ENCODE results near the gene RRP12. TPM values are rescaled to one million over a fixed set of nuclear protein-coding genes. Genes with fewer than 3 reads are reported as not detected.
A peak's percentile ranks its signal among the peaks of the same experiment; 100 is the strongest.

RRP12 gene
- total and polyA plus RNA-seq, 3 experiments from 2014 or later, result 11.6 to 111 (median 102) TPM

GRCh38 chr10:97384641-97385040 lies 16.5 kb downstream of the RRP12 start:
- H3K4me3 Mint-ChIP-seq, result no peak overlapping the region
- POLR2A ChIA-PET, result no interaction called here

DNA sequence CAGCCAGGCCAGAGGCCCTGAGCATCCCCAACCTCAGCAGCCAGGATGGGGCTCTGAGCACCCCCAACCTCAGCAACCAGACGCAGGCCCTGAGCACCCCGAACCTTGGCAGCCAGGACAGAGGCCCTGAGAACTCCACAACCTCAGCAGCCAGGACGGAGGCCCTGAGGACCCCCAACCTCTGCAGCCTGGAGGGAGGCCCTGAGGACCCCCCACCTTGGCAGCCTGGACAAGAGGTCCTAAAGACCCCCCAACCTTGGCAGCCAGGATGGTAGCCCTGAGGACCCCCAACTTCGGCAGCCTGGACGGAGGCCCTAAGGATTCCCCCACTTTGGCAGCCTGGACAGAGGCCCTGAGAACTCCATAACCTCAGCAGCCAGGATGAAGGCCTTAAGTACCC lies 17.0 kb downstream of the RRP12 start:
- no peak overlapping the region for H3K27ac Mint-ChIP-seq
- H3K9me3 Mint-ChIP-seq, result no peaks in the 10 kb centered on the region
- DNase-seq, result no peak
- POLR2A ChIA-PET, result no interaction called here
- Histone ChIP-seq H3K36me3 (ENCODE audit: insufficient read depth, low read length) (no peaks in the 10 kb centered on the region), H3K27ac (ENCODE audit: low read depth, low read length) (no peak overlapping the region), H3K27me3 (ENCODE audit: insufficient read depth, low read length, poor library complexity, severe bottlenecking) (no peaks in the 10 kb centered on the region), H3K4me3 (ENCODE audit: low read length) (no peak overlapping the region), H3K4me1 (ENCODE audit: insufficient read depth, low read length) (no peaks in the 10 kb centered on the region), H3K9me3 (ENCODE audit: low read length) (no peaks in the 10 kb centered on the region)
- CTCF ChIA-PET, result interaction anchor here (0.8 to 1.8 kb wide), 2 partner anchors 17 to 174 kb away, joined by 3 to 4 read pairs; partner anchors contain the start of gene RRP12
- no peak overlapping the region for H3K4me3 Mint-ChIP-seq
- peaks cover 5 to 65% (median 8%) of the 10 kb centered on the region in 3 donors for H3K36me3 Mint-ChIP-seq
- H3K4me1 Mint-ChIP-seq, result no peaks in the 10 kb centered on the region
- H3K27me3 Mint-ChIP-seq, result peaks cover 0 to 2% of the 10 kb centered on the region in 2 donors

More at GRCh38 chr10:97384641-97385040, 16.5 kb downstream of the RRP12 start:
- Mint-ChIP-seq H3K27ac (no peak overlapping the region), H3K36me3 (peaks cover 5 to 64% (median 8%) of the 10 kb centered on the region in 3 donors), H3K9me3 (no peaks in the 10 kb centered on the region), H3K27me3 (peaks cover 0 to 2% of the 10 kb centered on the region in 2 donors), H3K4me1 (no peaks in the 10 kb centered on the region)
- H3K4me1 ChIP-seq (ENCODE audit: insufficient read depth, low read length), result no peaks in the 10 kb centered on the region
- no peak overlapping the region for H3K4me3 ChIP-seq (ENCODE audit: low read length)
- no peaks in the 10 kb centered on the region for H3K36me3 ChIP-seq (ENCODE audit: insufficient read depth, low read length)
- CTCF ChIA-PET, result interaction anchor here (0.8 to 1.8 kb wide), 2 partner anchors 16 to 174 kb away, joined by 3 to 4 read pairs; partner anchors contain the start of gene RRP12
- no peak for DNase-seq
- H3K27ac ChIP-seq (ENCODE audit: low read depth, low read length), result no peak overlapping the region
- no peaks in the 10 kb centered on the region for H3K9me3 ChIP-seq (ENCODE audit: low read length)
- H3K27me3 ChIP-seq (ENCODE audit: insufficient read depth, low read length, poor library complexity, severe bottlenecking), result no peaks in the 10 kb centered on the region

DNA sequence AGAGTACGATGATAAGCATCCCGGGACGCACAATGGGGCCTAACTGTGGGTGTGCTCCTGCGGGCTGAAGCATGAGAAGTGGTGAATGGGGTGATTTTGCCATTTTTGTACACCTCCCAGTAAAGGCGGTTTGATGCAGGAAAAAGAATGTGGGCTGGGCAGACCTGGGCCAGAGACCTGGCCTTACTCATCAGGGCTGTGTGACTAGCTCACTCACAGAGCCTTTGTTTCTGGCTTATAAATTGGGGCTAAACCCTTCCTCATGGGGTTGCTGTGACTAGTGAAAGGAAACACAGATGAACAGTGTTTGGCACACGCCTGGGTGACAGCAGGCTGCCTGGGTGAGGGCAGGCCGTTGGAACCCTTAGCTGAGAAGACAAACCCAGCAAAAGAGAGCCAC lies 18.0 kb downstream of the RRP12 start:
- Mint-ChIP-seq H3K4me3 (no peak overlapping the region), H3K27me3 (peaks cover 0 to 2% of the 10 kb centered on the region in 2 donors), H3K4me1 (no peaks in the 10 kb centered on the region), H3K36me3 (peaks cover 0 to 63% (median 5%) of the 10 kb centered on the region in 3 donors), H3K27ac (peak overlapping the region in 1 of 8 donors; percentile 39), H3K9me3 (no peaks in the 10 kb centered on the region)
- Histone ChIP-seq H3K4me3 (ENCODE audit: low read length) (no peak overlapping the region), H3K27me3 (ENCODE audit: insufficient read depth, low read length, poor library complexity, severe bottlenecking) (no peaks in the 10 kb centered on the region), H3K4me1 (ENCODE audit: insufficient read depth, low read length) (no peaks in the 10 kb centered on the region), H3K27ac (ENCODE audit: low read depth, low read length) (no peak overlapping the region), H3K36me3 (ENCODE audit: insufficient read depth, low read length) (no peaks in the 10 kb centered on the region), H3K9me3 (ENCODE audit: low read length) (no peaks in the 10 kb centered on the region)
- POLR2A ChIA-PET, result no interaction called here
- CTCF ChIA-PET, result no interaction called here
- no peak for DNase-seq

DNA sequence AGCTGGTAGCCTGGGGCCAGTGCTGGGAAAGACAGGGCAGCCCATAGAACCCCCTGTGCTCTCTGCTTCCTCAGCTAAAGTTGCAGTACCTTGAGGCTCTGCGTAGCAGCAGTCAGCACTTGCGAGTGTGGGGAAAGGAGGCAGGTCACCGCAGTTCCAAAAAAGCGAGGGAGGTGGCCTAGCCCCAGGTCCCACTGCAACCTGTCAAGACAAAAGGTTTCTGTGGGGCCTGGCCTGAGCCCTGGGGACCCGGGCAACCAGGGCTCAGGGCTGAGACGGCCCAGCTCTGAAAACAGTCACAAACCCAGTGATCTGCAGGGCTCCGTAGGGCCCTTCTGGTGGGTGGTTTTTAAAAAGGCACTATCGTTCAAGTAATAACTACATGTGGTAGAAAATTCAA lies 19.5 kb downstream of the RRP12 start:
- H3K27ac Mint-ChIP-seq, result no peak overlapping the region
- no peak overlapping the region for H3K4me3 ChIP-seq (ENCODE audit: low read length)

DNA sequence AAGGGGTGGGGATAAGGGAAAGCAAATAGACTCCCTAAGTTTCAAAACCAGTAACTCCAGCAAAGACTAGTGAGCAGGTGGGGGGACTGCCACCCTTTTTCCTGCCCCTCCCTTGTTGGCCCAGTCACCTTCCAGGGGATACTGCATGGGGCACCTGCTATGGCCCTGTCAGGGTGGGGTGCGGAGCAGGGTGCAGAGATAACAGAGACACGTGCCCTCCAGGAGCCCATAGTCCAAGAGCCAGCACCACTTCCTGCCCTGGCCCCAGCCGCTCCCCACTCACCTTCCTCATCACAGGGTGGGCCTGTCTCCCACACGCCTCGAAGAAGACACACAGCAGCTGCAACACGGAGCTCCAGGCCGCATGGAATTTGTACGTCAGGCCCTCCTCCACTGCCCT lies 20.6 kb downstream of the RRP12 start:
- H3K27me3 ChIP-seq (ENCODE audit: insufficient read depth, low read length, poor library complexity, severe bottlenecking), result no peaks in the 10 kb centered on the region
- H3K4me3 Mint-ChIP-seq, result peak overlapping the region in 1 of 7 donors; percentile 10
- CTCF ChIA-PET, result no interaction called here
- POLR2A ChIA-PET, result no interaction called here
- no peaks in the 10 kb centered on the region for H3K4me1 ChIP-seq (ENCODE audit: insufficient read depth, low read length)
- H3K36me3 Mint-ChIP-seq, result peaks cover 0 to 54% (median 10%) of the 10 kb centered on the region in 3 donors
- no peak for DNase-seq
- H3K4me1 Mint-ChIP-seq, result no peaks in the 10 kb centered on the region
- H3K9me3 Mint-ChIP-seq, result no peaks in the 10 kb centered on the region
- H3K27ac ChIP-seq (ENCODE audit: low read depth, low read length), result no peak overlapping the region
- H3K9me3 ChIP-seq (ENCODE audit: low read length), result no peaks in the 10 kb centered on the region
- H3K4me3 ChIP-seq (ENCODE audit: low read length), result no peak overlapping the region
- H3K27ac Mint-ChIP-seq, result peak overlapping the region in 2 of 8 donors; percentile 29 to 43
- H3K36me3 ChIP-seq (ENCODE audit: insufficient read depth, low read length), result no peaks in the 10 kb centered on the region
- H3K27me3 Mint-ChIP-seq, result peaks cover 0 to 2% of the 10 kb centered on the region in 2 donors

More for the DNA sequence above, 19.5 kb downstream of the RRP12 start:
- H3K36me3 ChIP-seq (ENCODE audit: insufficient read depth, low read length), result no peaks in the 10 kb centered on the region
- no peak for DNase-seq
- Mint-ChIP-seq H3K4me1 (no peaks in the 10 kb centered on the region), H3K4me3 (no peak overlapping the region), H3K9me3 (no peaks in the 10 kb centered on the region), H3K36me3 (peaks cover 0 to 56% (median 8%) of the 10 kb centered on the region in 3 donors), H3K27me3 (peaks cover 0 to 2% of the 10 kb centered on the region in 2 donors)
- H3K27ac ChIP-seq (ENCODE audit: low read depth, low read length), result no peak overlapping the region
- no peaks in the 10 kb centered on the region for H3K4me1 ChIP-seq (ENCODE audit: insufficient read depth, low read length)
- no peaks in the 10 kb centered on the region for H3K27me3 ChIP-seq (ENCODE audit: insufficient read depth, low read length, poor library complexity, severe bottlenecking)
- H3K9me3 ChIP-seq (ENCODE audit: low read length), result no peaks in the 10 kb centered on the region
- ChIA-PET POLR2A (no interaction called here), CTCF (no interaction called here)

GRCh38 chr10:97378933-97379921 lies 21.9 kb downstream of the RRP12 start:
- Mint-ChIP-seq H3K9me3 (no peaks in the 10 kb centered on the region), H3K27me3 (no peaks in the 10 kb centered on the region), H3K4me1 (no peaks in the 10 kb centered on the region), H3K27ac (peak overlapping the region in 1 of 8 donors; percentile 42), H3K36me3 (peaks cover 0 to 52% (median 10%) of the 10 kb centered on the region in 3 donors), H3K4me3 (no peak overlapping the region)
- Histone ChIP-seq H3K4me1 (ENCODE audit: insufficient read depth, low read length) (no peaks in the 10 kb centered on the region), H3K27me3 (ENCODE audit: insufficient read depth, low read length, poor library complexity, severe bottlenecking) (no peaks in the 10 kb centered on the region), H3K27ac (ENCODE audit: low read depth, low read length) (no peak overlapping the region), H3K4me3 (ENCODE audit: low read length) (no peak overlapping the region), H3K36me3 (ENCODE audit: insufficient read depth, low read length) (no peaks in the 10 kb centered on the region), H3K9me3 (ENCODE audit: low read length) (no peaks in the 10 kb centered on the region)
- DNase-seq, result no peak
- ChIA-PET POLR2A (no interaction called here), CTCF (no interaction called here)

- Mint-ChIP-seq H3K36me3 (peaks cover 4 to 65% (median 16%) of the 10 kb centered on the region in 3 donors), H3K27ac (peak overlapping the region in 3 of 8 donors; percentile 33 to 70 (median 43)), H3K9me3 (no peaks in the 10 kb centered on the region), H3K4me3 (no peak overlapping the region), H3K27me3 (no peaks in the 10 kb centered on the region), H3K4me1 (no peaks in the 10 kb centered on the region)
- DNase-seq, result no peak
- Histone ChIP-seq H3K9me3 (ENCODE audit: low read length) (no peaks in the 10 kb centered on the region), H3K27ac (ENCODE audit: low read depth, low read length) (no peak overlapping the region), H3K4me1 (ENCODE audit: insufficient read depth, low read length) (no peaks in the 10 kb centered on the region), H3K27me3 (ENCODE audit: insufficient read depth, low read length, poor library complexity, severe bottlenecking) (no peaks in the 10 kb centered on the region), H3K36me3 (ENCODE audit: insufficient read depth, low read length) (no peaks in the 10 kb centered on the region), H3K4me3 (ENCODE audit: low read length) (no peak overlapping the region)
- ChIA-PET CTCF (no interaction called here), POLR2A (no interaction called here)
These were observed 24.7 kb downstream of the RRP12 start for GRCh38 chr10:97376413-97376812.

DNA sequence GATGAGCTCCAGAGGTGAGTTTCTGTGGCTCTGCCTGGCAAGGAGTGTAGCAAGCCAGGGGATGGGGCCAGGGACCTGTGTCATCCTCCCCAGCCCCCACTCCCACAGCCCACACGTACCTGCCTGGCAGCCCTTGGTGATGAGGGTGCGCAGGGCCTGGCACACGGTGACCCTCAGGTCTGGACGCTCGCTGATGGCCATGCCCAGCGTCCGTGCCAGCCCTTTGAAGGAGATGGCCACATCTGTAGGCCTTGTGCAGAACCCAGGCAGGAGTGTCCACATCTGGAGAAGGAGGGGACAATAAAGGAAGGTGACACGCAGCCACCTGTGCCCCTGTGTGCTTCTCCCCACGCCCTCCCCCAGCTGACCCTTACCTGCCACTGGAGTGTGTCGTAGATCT lies 27.7 kb downstream of the RRP12 start:
- no peaks in the 10 kb centered on the region for H3K9me3 Mint-ChIP-seq
- POLR2A ChIA-PET, result no interaction called here
- Histone ChIP-seq H3K27me3 (ENCODE audit: insufficient read depth, low read length, poor library complexity, severe bottlenecking) (no peaks in the 10 kb centered on the region), H3K36me3 (ENCODE audit: insufficient read depth, low read length) (no peaks in the 10 kb centered on the region), H3K4me1 (ENCODE audit: insufficient read depth, low read length) (no peaks in the 10 kb centered on the region), H3K9me3 (ENCODE audit: low read length) (no peaks in the 10 kb centered on the region), H3K27ac (ENCODE audit: low read depth, low read length) (no peak overlapping the region), H3K4me3 (ENCODE audit: low read length) (no peak overlapping the region)
- H3K27me3 Mint-ChIP-seq, result no peaks in the 10 kb centered on the region
- peaks cover 4 to 67% (median 20%) of the 10 kb centered on the region in 3 donors for H3K36me3 Mint-ChIP-seq
- no peak overlapping the region for H3K27ac Mint-ChIP-seq
- H3K4me3 Mint-ChIP-seq, result no peak overlapping the region
- CTCF ChIA-PET, result no interaction called here
- H3K4me1 Mint-ChIP-seq, result no peaks in the 10 kb centered on the region
- no peak for DNase-seq

Data from CD8-positive, alpha-beta memory T cell (primary cell).